Psoas muscle (tissue), 8 donors: ENCODE results near the gene NAP1L1. TPM values are rescaled to one million over a fixed set of nuclear protein-coding genes. Genes with fewer than 3 reads are reported as not detected.

Experiments used
- ATAC-seq, 4 donors: fragments of 200-7000 bp; cut with Tn5 transposase; one replicate each; pipeline ENCODE4 v1.9.1; 2020; ENCODE audit warnings: moderate library complexity in 3 of 4, mild to moderate bottlenecking in 2 of 4
- DNase-seq, 2 donors: peaks; one replicate each; pipeline ENCODE4 v3.0.0-alpha.2; 2020
- H3K27ac ChIP-seq: fragments of 200-600 bp; one replicate; pipeline ENCODE4 v1.8.0; 2022
- H3K27me3 ChIP-seq, 3 donors: fragments of 200-600 bp in 1 of 3; one replicate each; pipeline versions ENCODE4 v1.6.1 to v1.8.0; 2013 to 2022; ENCODE audit warnings: low read length in 2 of 3, mild to moderate bottlenecking in 2 of 3, moderate library complexity in 1 of 3; ENCODE audit not compliant: insufficient read depth in 3 of 3
- H3K36me3 ChIP-seq, 2 donors: fragments of 200-600 bp in 1 of 2; one replicate each; pipeline versions ENCODE4 v1.6.1 to v1.8.0; 2013 to 2022; ENCODE audit warnings: low read depth in 1 of 2, mild to moderate bottlenecking in 1 of 2, moderate library complexity in 1 of 2; ENCODE audit not compliant: insufficient read depth in 1 of 2
- H3K4me1 ChIP-seq: fragments of 200-600 bp; one replicate; pipeline ENCODE4 v1.8.0; 2022
- H3K4me3 ChIP-seq: fragments of 200-600 bp; one replicate; pipeline ENCODE4 v1.8.0; 2022; ENCODE audit warnings: mild to moderate bottlenecking
- H3K9me3 ChIP-seq: fragments of 200-600 bp; one replicate; pipeline ENCODE4 v1.8.0; 2022
- CTCF ChIP-seq: fragments of 200-600 bp; IDR thresholded peaks from one replicate; pipeline ENCODE4 v1.8.0; 2022; ENCODE audit warnings: antibody characterized with exemption
- WGBS, 3 donors: extraction: QIAGEN DNeasy Blood & Tissue Kit; methylation state at CpG; one replicate each; pipeline versions ENCODE4 v1.1.6 to v1.1.7; 2013; 5-methylcytosine and 5-hydroxymethylcytosine counted together
- intact Hi-C, 2 donors: fragments of 100-400 bp; cut with DNase I; formaldehyde crosslinking; loops; one replicate each; pipeline versions ENCODE4 v1.11.0 to v1.14.2; 2022
- polyA plus RNA-seq, 3 donors: library from polyadenylated mRNA; stranded (reverse); fragments of 200-250 nt; gene quantifications; one replicate each; pipeline ENCODE4 v1.2.3, GENCODE V29; 2013
- total RNA-seq, 4 donors: library from RNA; stranded (reverse); fragmentation: NEBNext Ultra II Directional in 2 of 4; extraction: Animal tissue kit (Norgen Biotek cat#: 25700) in 2 of 4; gene quantifications; one replicate each; pipeline versions ENCODE4 v1.2.1 to v1.2.4, GENCODE V29; 2021 to 2023
- donor health status: healthy with polysubstance abuse.
- donor health status: DM: no; HTN: no; CAD: no; lungs with moderate emphysema.
- donor health status: Bipolar disorder and iron deficiency.
- donor health status: healthy.
- donor health status: DM: yes; HTN: yes; CAD: no.
- donor health status: DM: no; HTN: no; CAD: no.
- donor health status: DM: no; HTN: no; CAD: no.
- donor health status: DM: yes; HTN: yes; CAD: no.

NAP1L1 gene
- total and polyA plus RNA-seq, 7 donors = 201 to 341 (median 281) TPM

- WGBS, 3 donors = 50 to 60% (median 59%) methylated on average over 6 of the region's 6 CpGs
- H3K4me1 ChIP-seq = no peaks in the 10 kb centered on the region
- H3K9me3 ChIP-seq = no peaks in the 10 kb centered on the region
- no peaks in the 10 kb centered on the region for H3K36me3 ChIP-seq
- no peak overlapping the region for H3K4me3 ChIP-seq
- no peak for DNase-seq
- no peak for TF ChIP-seq CTCF
- no peak overlapping the region for H3K27ac ChIP-seq
- ATAC-seq = no peak
- peaks cover 0 to 2% (median 0%) of the 10 kb centered on the region in 3 donors for H3K27me3 ChIP-seq
- intact Hi-C loops = no loop called here
Measured at GRCh38 chr12:76018111-76018510, 66.4 kb downstream of the NAP1L1 start.

GRCh38 chr12:76014007-76014406, 70.5 kb downstream of the NAP1L1 start:
- Histone ChIP-seq H3K36me3 (no peaks in the 10 kb centered on the region), H3K4me1 (no peaks in the 10 kb centered on the region), H3K27ac (no peak overlapping the region), H3K9me3 (no peaks in the 10 kb centered on the region), H3K27me3 (peaks cover 0 to 2% (median 0%) of the 10 kb centered on the region in 3 donors), H3K4me3 (no peak overlapping the region)
- DNase-seq (no peak), ATAC-seq (no peak)
- intact Hi-C loops = no loop called here
- TF ChIP-seq CTCF = no peak
- WGBS, 3 donors = 74 to 82% (median 78%) methylated on average over 8 of the region's 8 CpGs

- 97 to 98% (median 98%) methylated on average over 4 of the region's 4 CpGs for WGBS, 3 donors
- Histone ChIP-seq H3K4me3 (no peak overlapping the region), H3K27me3 (peaks cover 0 to 2% (median 0%) of the 10 kb centered on the region in 3 donors), H3K4me1 (no peaks in the 10 kb centered on the region), H3K36me3 (no peaks in the 10 kb centered on the region), H3K27ac (no peak overlapping the region), H3K9me3 (no peaks in the 10 kb centered on the region)
- intact Hi-C loops = no loop called here
- ATAC-seq (no peak), DNase-seq (no peak)
- no peak for TF ChIP-seq CTCF
Measured at GRCh38 chr12:76013603-76014002, 70.9 kb downstream of the NAP1L1 start.

- Histone ChIP-seq H3K36me3 (no peaks in the 10 kb centered on the region), H3K9me3 (no peaks in the 10 kb centered on the region), H3K27ac (no peak overlapping the region), H3K4me1 (no peaks in the 10 kb centered on the region), H3K27me3 (peaks cover 0 to 2% (median 0%) of the 10 kb centered on the region in 3 donors), H3K4me3 (no peak overlapping the region)
- no peak for DNase-seq
- ATAC-seq = no peak
- no peak for TF ChIP-seq CTCF
- 80 to 87% (median 85%) methylated on average over 4 of the region's 4 CpGs for WGBS, 3 donors
- intact Hi-C loops = no loop called here
Measured at GRCh38 chr12:76012644-76013043, 71.8 kb downstream of the NAP1L1 start.

GRCh38 chr12:76010732-76011458, 73.6 kb downstream of the NAP1L1 start:
- Histone ChIP-seq H3K36me3 (no peaks in the 10 kb centered on the region), H3K27ac (no peak overlapping the region), H3K4me3 (no peak overlapping the region), H3K27me3 (peaks cover 0 to 2% (median 0%) of the 10 kb centered on the region in 3 donors), H3K4me1 (no peaks in the 10 kb centered on the region), H3K9me3 (no peaks in the 10 kb centered on the region)
- WGBS, 3 donors = 76 to 79% (median 77%) methylated on average over 6 of the region's 6 CpGs
- ATAC-seq (no peak), DNase-seq (no peak)
- TF ChIP-seq CTCF = no peak
- intact Hi-C loops = no loop called here
